ENCODE results near the gene GRID2.

DNA sequence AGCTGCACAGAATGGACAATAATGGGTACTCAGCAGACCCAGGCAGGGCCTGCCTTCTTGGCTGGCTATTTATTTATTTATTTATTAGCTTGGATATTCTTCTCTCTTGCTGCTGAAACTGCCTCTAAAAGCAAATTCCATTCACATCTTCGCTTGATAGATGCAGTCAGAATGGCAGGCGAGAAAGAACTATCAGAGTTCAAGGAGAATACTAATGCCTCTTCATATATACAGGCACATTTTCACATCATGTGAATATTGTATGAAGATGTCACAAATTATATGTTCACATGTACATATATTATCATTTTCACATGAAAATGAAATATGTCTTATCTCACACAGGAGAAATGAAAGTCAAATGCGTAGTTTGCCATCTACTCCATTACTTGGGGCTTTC is 1045.1 kb downstream of the GRID2 start:
- TF ChIP-seq ARID1B (IDR thresholded peaks at IDR 0.05) (no peak), SIN3A (IDR thresholded peaks at IDR 0.05; ENCODE audit: borderline replicate concordance in 2 of 2, control insufficient read depth in 1 of 2, low read depth in 2 of 2, low read length in 2 of 2) (no peak), SMAD4 (CRISPR knock-in tag; conservative IDR thresholded peaks at IDR 0.05) (no peak), BRCA1 (IDR thresholded peaks at IDR 0.05) (no peak), BRCA1 (CRISPR knock-in tag; IDR thresholded peaks at IDR 0.05) (no peak), ZNF274 (IDR thresholded peaks at IDR 0.05; ENCODE audit: borderline replicate concordance, low read depth, low read length) (no peak), JUNB (CRISPR knock-in tag; conservative IDR thresholded peaks at IDR 0.05) (no peak), ZNF217 (CRISPR knock-in tag; IDR thresholded peaks at IDR 0.05) (no peak), HDAC6 (IDR thresholded peaks at IDR 0.05; ENCODE audit: low read depth, low read length) (no peak), U2AF1 (optimal IDR thresholded peaks at IDR 0.05; ENCODE audit: low read depth, low read length) (no peak)
- TF ChIP-seq, protein P1, sequence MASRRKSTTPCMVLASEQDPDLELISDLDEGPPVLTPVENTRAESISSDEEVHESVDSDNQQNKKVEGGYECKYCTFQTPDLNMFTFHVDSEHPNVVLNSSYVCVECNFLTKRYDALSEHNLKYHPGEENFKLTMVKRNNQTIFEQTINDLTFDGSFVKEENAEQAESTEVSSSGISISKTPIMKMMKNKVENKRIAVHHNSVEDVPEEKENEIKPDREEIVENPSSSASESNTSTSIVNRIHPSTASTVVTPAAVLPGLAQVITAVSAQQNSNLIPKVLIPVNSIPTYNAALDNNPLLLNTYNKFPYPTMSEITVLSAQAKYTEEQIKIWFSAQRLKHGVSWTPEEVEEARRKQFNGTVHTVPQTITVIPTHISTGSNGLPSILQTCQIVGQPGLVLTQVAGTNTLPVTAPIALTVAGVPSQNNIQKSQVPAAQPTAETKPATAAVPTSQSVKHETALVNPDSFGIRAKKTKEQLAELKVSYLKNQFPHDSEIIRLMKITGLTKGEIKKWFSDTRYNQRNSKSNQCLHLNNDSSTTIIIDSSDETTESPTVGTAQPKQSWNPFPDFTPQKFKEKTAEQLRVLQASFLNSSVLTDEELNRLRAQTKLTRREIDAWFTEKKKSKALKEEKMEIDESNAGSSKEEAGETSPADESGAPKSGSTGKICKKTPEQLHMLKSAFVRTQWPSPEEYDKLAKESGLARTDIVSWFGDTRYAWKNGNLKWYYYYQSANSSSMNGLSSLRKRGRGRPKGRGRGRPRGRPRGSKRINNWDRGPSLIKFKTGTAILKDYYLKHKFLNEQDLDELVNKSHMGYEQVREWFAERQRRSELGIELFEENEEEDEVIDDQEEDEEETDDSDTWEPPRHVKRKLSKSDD (conservative IDR thresholded peaks at IDR 0.05; ENCODE audit: low read length): no peak
